AG09309 (cell line): Measurements from ENCODE around the gene CYP27B1.

Experiments used
- DNase-seq: peaks from one replicate; pipeline ENCODE4 v3.0.0-alpha.2; 2010; ENCODE audit warnings: low read depth
- H3K4me3 ChIP-seq: 2 replicates; pipeline ENCODE4 v1.5.1; 2011; ENCODE audit warnings: mild to moderate bottlenecking, low read depth, low read length, moderate library complexity; ENCODE audit not compliant: control insufficient read depth
- TF ChIP-seq, protein P1 (sequence below): IDR thresholded peaks from 2 replicates; pipeline ENCODE4 v1.5.1; 2011; ENCODE audit warnings: mild to moderate bottlenecking, low read depth, low read length, inconsistent platforms; ENCODE audit not compliant: insufficient read depth, control insufficient read depth; ENCODE audit errors: missing control alignments

CYP27B1 gene

DNA sequence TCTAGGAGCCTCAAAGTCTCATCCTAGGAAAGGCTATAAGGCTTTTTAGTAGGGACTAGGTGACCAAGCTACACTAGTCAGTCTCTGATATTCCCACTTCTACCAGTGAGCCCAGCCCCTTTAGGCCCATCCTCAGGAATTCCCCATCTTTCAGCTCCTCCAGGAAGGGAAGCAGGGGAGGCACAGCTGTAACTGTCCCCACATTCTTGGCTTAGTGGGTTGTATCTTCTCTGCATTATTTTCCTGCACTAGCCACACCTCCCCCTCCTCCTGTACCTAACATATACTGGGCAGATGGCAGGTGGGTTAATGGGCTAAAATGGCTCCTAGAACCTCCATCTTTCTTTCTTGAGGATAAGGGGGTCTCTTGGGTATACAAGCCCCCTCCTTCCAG, 424 bp upstream of the CYP27B1 start:
- H3K4me3 ChIP-seq, result no peak overlapping the region

GRCh38 chr12:57765698-57766463, 997 bp downstream of the CYP27B1 start:
- TF ChIP-seq, protein P1, sequence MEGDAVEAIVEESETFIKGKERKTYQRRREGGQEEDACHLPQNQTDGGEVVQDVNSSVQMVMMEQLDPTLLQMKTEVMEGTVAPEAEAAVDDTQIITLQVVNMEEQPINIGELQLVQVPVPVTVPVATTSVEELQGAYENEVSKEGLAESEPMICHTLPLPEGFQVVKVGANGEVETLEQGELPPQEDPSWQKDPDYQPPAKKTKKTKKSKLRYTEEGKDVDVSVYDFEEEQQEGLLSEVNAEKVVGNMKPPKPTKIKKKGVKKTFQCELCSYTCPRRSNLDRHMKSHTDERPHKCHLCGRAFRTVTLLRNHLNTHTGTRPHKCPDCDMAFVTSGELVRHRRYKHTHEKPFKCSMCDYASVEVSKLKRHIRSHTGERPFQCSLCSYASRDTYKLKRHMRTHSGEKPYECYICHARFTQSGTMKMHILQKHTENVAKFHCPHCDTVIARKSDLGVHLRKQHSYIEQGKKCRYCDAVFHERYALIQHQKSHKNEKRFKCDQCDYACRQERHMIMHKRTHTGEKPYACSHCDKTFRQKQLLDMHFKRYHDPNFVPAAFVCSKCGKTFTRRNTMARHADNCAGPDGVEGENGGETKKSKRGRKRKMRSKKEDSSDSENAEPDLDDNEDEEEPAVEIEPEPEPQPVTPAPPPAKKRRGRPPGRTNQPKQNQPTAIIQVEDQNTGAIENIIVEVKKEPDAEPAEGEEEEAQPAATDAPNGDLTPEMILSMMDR, result no peak
- peak overlapping the region; percentile 39 for H3K4me3 ChIP-seq
- DNase-seq, result no peak

More for the DNA sequence above, 424 bp upstream of the CYP27B1 start:
- TF ChIP-seq, protein P1, result no peak
- no peak for DNase-seq

- DNase-seq, result no peak
- TF ChIP-seq, protein P1, result peak; percentile 53
- H3K4me3 ChIP-seq, result peak overlapping the region; percentile 39
These were observed 1.7 kb downstream of the CYP27B1 start for GRCh38 chr12:57765003-57765697.

- TF ChIP-seq, protein P1, result no peak
- no peak for DNase-seq
- peak overlapping the region; percentile 39 for H3K4me3 ChIP-seq
These were observed 2.2 kb downstream of the CYP27B1 start for GRCh38 chr12:57764662-57765002.

GRCh38 chr12:57763881-57764661, 2.8 kb downstream of the CYP27B1 start:
- no peak for DNase-seq
- no peak overlapping the region for H3K4me3 ChIP-seq
- TF ChIP-seq, protein P1, result no peak

GRCh38 chr12:57762463-57762862, 4.4 kb downstream of the CYP27B1 start:
- H3K4me3 ChIP-seq, result no peak overlapping the region
- TF ChIP-seq, protein P1, result no peak
- no peak for DNase-seq
